H9 (cell line): ENCODE measurements around the gene KRT77. TPM values are rescaled to one million over a fixed set of nuclear protein-coding genes. Genes with fewer than 3 reads are reported as not detected.
"Not testable (repeated sequence)": the region's sequence is repeated elsewhere in the genome, so short reads cannot be mapped to it uniquely, and the experiment has no call there.

Experiments
- DNase-seq: peaks from one replicate; pipeline ENCODE4 v3.0.0-alpha.2; 2017
- H2AFZ ChIP-seq: one replicate; pipeline ENCODE4 v1.6.1; 2013; ENCODE audit warnings: mild to moderate bottlenecking, low read length, control low read depth, moderate library complexity
- H2AK5ac ChIP-seq: 2 replicates; pipeline ENCODE4 v1.6.1; 2013; ENCODE audit warnings: low read length, control low read depth, mixed read lengths; ENCODE audit not compliant: insufficient read length
- H2BK120ac ChIP-seq: one replicate; pipeline ENCODE4 v1.6.1; 2013; ENCODE audit warnings: low read depth, mild to moderate bottlenecking, low read length, control low read depth, inconsistent platforms; ENCODE audit not compliant: poor library complexity, severe bottlenecking
- H2BK12ac ChIP-seq: 2 replicates; pipeline ENCODE4 v1.6.1; 2013; ENCODE audit warnings: low read length, control low read depth, mixed read lengths, low read depth; ENCODE audit not compliant: insufficient read length
- H2BK15ac ChIP-seq: 2 replicates; pipeline ENCODE4 v1.6.1; 2013; ENCODE audit warnings: low read depth, low read length, control low read depth
- H2BK20ac ChIP-seq: one replicate; pipeline ENCODE4 v1.6.1; 2013; ENCODE audit warnings: low read depth, mild to moderate bottlenecking, low read length, control low read depth, inconsistent platforms; ENCODE audit not compliant: poor library complexity, severe bottlenecking
- H2BK5ac ChIP-seq: 2 replicates; pipeline ENCODE4 v1.6.1; 2013; ENCODE audit warnings: low read length, control low read depth, mixed read lengths; ENCODE audit not compliant: insufficient read length
- H3K14ac ChIP-seq: 2 replicates; pipeline ENCODE4 v1.6.1; 2013; ENCODE audit warnings: low read length, control low read depth; ENCODE audit not compliant: insufficient read depth
- H3K18ac ChIP-seq: 2 replicates; pipeline ENCODE4 v1.6.1; 2013; ENCODE audit warnings: low read depth, mild to moderate bottlenecking, mixed read lengths, low read length, control low read depth; ENCODE audit not compliant: insufficient read length
- H3K23ac ChIP-seq: 2 replicates; pipeline ENCODE4 v1.6.1; 2013; ENCODE audit warnings: low read length, control low read depth, mixed read lengths, low read depth; ENCODE audit not compliant: insufficient read length
- H3K23me2 ChIP-seq: 2 replicates; pipeline ENCODE4 v1.6.1; 2013; ENCODE audit warnings: low read depth, mild to moderate bottlenecking, mixed read lengths, low read length, control low read depth; ENCODE audit not compliant: insufficient read length, poor library complexity, severe bottlenecking
- H3K27ac ChIP-seq: 2 replicates; pipeline ENCODE4 v1.5.1; 2013; ENCODE audit warnings: low read length, control low read depth, mixed read lengths, low read depth; ENCODE audit not compliant: insufficient read length
- H3K27me3 ChIP-seq: 2 replicates; pipeline ENCODE4 v1.6.1; 2013; ENCODE audit warnings: low read length, control low read depth, inconsistent platforms; ENCODE audit not compliant: insufficient read depth
- H3K4ac ChIP-seq: 2 replicates; pipeline ENCODE4 v1.6.1; 2013; ENCODE audit warnings: low read depth, mild to moderate bottlenecking, control low read depth, inconsistent platforms, low read length, moderate library complexity
- H3K4me1 ChIP-seq: 2 replicates; pipeline ENCODE4 v1.6.1; 2013; ENCODE audit warnings: low read length, control low read depth, inconsistent platforms; ENCODE audit not compliant: insufficient read depth
- H3K4me2 ChIP-seq: 2 replicates; pipeline ENCODE4 v1.6.1; 2013; ENCODE audit warnings: low read length, control low read depth, mixed read lengths; ENCODE audit not compliant: insufficient read length, insufficient read depth
- H3K56ac ChIP-seq: 2 replicates; pipeline ENCODE4 v1.6.1; 2013; ENCODE audit warnings: low read depth, mild to moderate bottlenecking, mixed read lengths, low read length, control low read depth; ENCODE audit not compliant: insufficient read length
- H3K79me1 ChIP-seq: 2 replicates; pipeline ENCODE4 v1.6.1; 2013; ENCODE audit warnings: low read depth, mild to moderate bottlenecking, moderate library complexity, low read length, control low read depth, inconsistent platforms; ENCODE audit not compliant: insufficient read depth, poor library complexity, severe bottlenecking
- H3K79me2 ChIP-seq: 2 replicates; pipeline ENCODE4 v1.6.1; 2013; ENCODE audit warnings: low read length, control low read depth, inconsistent platforms; ENCODE audit not compliant: insufficient read depth
- H3K9ac ChIP-seq: 2 replicates; pipeline ENCODE4 v1.6.1; 2013; ENCODE audit warnings: low read length, control low read depth, mixed read lengths; ENCODE audit not compliant: insufficient read length; ENCODE audit errors: extremely low read depth
- H3K9me3 ChIP-seq: one replicate; pipeline ENCODE4 v1.6.1; 2013; ENCODE audit warnings: low read depth, low read length, inconsistent platforms; ENCODE audit not compliant: control insufficient read depth
- H3T11ph ChIP-seq: one replicate; pipeline ENCODE4 v1.6.1; 2013; ENCODE audit warnings: mild to moderate bottlenecking, low read length, control low read depth, inconsistent platforms
- H4K20me1 ChIP-seq: one replicate; pipeline ENCODE4 v1.6.1; 2013; ENCODE audit not compliant: control insufficient read depth, insufficient read length, insufficient read depth
- H4K5ac ChIP-seq: 2 replicates; pipeline ENCODE4 v1.6.1; 2013; ENCODE audit warnings: low read depth, mild to moderate bottlenecking, mixed read lengths, low read length, control low read depth; ENCODE audit not compliant: insufficient read length
- H4K8ac ChIP-seq: replicated peaks from 2 replicates; pipeline ENCODE4 v1.6.1; 2013; ENCODE audit warnings: low read length, control low read depth, mixed read lengths, low read depth; ENCODE audit not compliant: insufficient read length
- H4K91ac ChIP-seq: 2 replicates; pipeline ENCODE4 v1.6.1; 2013; ENCODE audit warnings: low read depth, mild to moderate bottlenecking, moderate library complexity, mixed read lengths, low read length, control low read depth; ENCODE audit not compliant: insufficient read length
- H3K27ac Mint-ChIP-seq, 3 experiments: 2 replicates in 2 of 3; 3 replicates in 1 of 3; pipeline ENCODE4 v1.8.0; 2020 to 2021; ENCODE audit warnings: mixed read lengths in 3 of 3, mild to moderate bottlenecking in 1 of 3, moderate library complexity in 1 of 3
- H3K27me3 Mint-ChIP-seq: 2 replicates; pipeline ENCODE4 v1.8.0; 2021; ENCODE audit warnings: low read depth, mild to moderate bottlenecking, moderate library complexity, mixed read lengths
- H3K36me3 Mint-ChIP-seq, 3 experiments: 2 replicates in 2 of 3; 3 replicates in 1 of 3; pipeline ENCODE4 v1.8.0; 2020 to 2021; ENCODE audit warnings: low read depth in 3 of 3, mixed read lengths in 3 of 3; ENCODE audit not compliant: insufficient read depth in 1 of 3
- H3K4me1 Mint-ChIP-seq, 2 experiments: 2 replicates each; pipeline ENCODE4 v1.8.0; 2020; ENCODE audit warnings: mixed read lengths in 2 of 2
- H3K4me3 Mint-ChIP-seq, 2 experiments: 2 replicates in 1 of 2; 3 replicates in 1 of 2; pipeline ENCODE4 v1.8.0; 2020 to 2021; ENCODE audit warnings: mild to moderate bottlenecking in 2 of 2, mixed read lengths in 2 of 2, moderate library complexity in 1 of 2
- H3K9me3 Mint-ChIP-seq, 2 experiments: 2 replicates in 1 of 2; 3 replicates in 1 of 2; pipeline ENCODE4 v1.8.0; 2020; ENCODE audit warnings: mild to moderate bottlenecking in 2 of 2, mixed read lengths in 2 of 2, moderate library complexity in 1 of 2
- WGBS: extraction: QIAGEN DNeasy Blood & Tissue Kit; methylation state at CpG from one replicate; pipeline ENCODE4 v1.1.7; 2013; ENCODE audit warnings: missing lambda C conversion rate, low lambda C conversion rate, mixed read lengths; ENCODE audit not compliant: insufficient read length; ENCODE audit errors: extremely low coverage; 5-methylcytosine and 5-hydroxymethylcytosine counted together
- total RNA-seq: library from RNA; stranded (reverse); gene quantifications from 2 replicates; pipeline ENCODE4 v1.2.1, GENCODE V29; 2021
- TF ChIP-seq, protein P1 (sequence below): fragments of 200-600 bp; sonication (generic); conservative IDR thresholded peaks from 3 replicates; pipeline ENCODE4 v1.8.0; 2021; ENCODE audit warnings: antibody characterized with exemption, mild to moderate bottlenecking

The KRT77 gene
- total RNA-seq, 1 experiment from 2014 or later: not detected

DNA sequence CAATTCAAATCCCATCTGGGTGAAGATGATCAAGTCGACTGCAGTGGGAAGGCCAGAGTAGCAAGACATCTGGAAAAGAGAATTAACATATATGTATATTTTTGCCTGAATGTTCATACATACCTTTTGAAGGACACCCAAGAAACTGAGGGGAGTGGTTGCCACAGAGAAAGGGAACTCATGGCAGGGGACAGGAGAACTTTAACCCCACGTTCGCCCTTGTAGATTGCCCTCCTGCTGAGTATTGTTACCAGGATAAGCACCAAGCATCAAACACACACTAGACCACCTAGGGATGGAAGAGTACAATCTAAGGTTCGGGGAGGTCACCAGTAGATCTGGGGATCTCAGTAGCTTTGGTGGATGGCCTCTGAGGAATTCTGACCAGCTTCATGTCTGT lies 32.8 kb downstream of the KRT77 start:
- no peaks in the 10 kb centered on the region for H3K23me2 ChIP-seq
- H3K27ac ChIP-seq: no peak overlapping the region
- no peaks in the 10 kb centered on the region for H4K20me1 ChIP-seq
- no peak overlapping the region for H3K23ac ChIP-seq
- no peak overlapping the region for H3K14ac ChIP-seq
- no CpG with 5 or more reads among the region's 4 CpGs for WGBS
- H3K4ac ChIP-seq: no peak overlapping the region
- no peak overlapping the region for H3K18ac ChIP-seq
- no peak overlapping the region for H2BK20ac ChIP-seq
- no peak for DNase-seq
- H4K5ac ChIP-seq: no peak overlapping the region
- H4K8ac ChIP-seq: no peak overlapping the region
- H3K4me1 ChIP-seq: no peaks in the 10 kb centered on the region
- no peak overlapping the region for H2AFZ ChIP-seq
- H3K27me3 Mint-ChIP-seq: peaks cover 18% of the 10 kb centered on the region
- H3K4me2 ChIP-seq: no peak overlapping the region
- H3T11ph ChIP-seq: no peak overlapping the region
- no peak overlapping the region for H2AK5ac ChIP-seq
- no peaks in the 10 kb centered on the region for H3K9me3 ChIP-seq
- no peaks in the 10 kb centered on the region; a peak in 1 of 4 replicates for H3K4me1 Mint-ChIP-seq
- H2BK120ac ChIP-seq: no peak overlapping the region
- H2BK5ac ChIP-seq: no peak overlapping the region
- no peaks in the 10 kb centered on the region for H3K36me3 Mint-ChIP-seq
- no peak overlapping the region for H2BK15ac ChIP-seq
- no peak overlapping the region for H4K91ac ChIP-seq
- no peaks in the 10 kb centered on the region for H3K9me3 Mint-ChIP-seq
- no peak overlapping the region for H3K9ac ChIP-seq
- no peak overlapping the region for H3K4me3 Mint-ChIP-seq
- H2BK12ac ChIP-seq: no peak overlapping the region
- no peaks in the 10 kb centered on the region for H3K79me2 ChIP-seq
- H3K27me3 ChIP-seq: no peaks in the 10 kb centered on the region
- H3K79me1 ChIP-seq: no peaks in the 10 kb centered on the region
- no peak overlapping the region for H3K27ac Mint-ChIP-seq
- no peak overlapping the region for H3K56ac ChIP-seq
- TF ChIP-seq, protein P1, sequence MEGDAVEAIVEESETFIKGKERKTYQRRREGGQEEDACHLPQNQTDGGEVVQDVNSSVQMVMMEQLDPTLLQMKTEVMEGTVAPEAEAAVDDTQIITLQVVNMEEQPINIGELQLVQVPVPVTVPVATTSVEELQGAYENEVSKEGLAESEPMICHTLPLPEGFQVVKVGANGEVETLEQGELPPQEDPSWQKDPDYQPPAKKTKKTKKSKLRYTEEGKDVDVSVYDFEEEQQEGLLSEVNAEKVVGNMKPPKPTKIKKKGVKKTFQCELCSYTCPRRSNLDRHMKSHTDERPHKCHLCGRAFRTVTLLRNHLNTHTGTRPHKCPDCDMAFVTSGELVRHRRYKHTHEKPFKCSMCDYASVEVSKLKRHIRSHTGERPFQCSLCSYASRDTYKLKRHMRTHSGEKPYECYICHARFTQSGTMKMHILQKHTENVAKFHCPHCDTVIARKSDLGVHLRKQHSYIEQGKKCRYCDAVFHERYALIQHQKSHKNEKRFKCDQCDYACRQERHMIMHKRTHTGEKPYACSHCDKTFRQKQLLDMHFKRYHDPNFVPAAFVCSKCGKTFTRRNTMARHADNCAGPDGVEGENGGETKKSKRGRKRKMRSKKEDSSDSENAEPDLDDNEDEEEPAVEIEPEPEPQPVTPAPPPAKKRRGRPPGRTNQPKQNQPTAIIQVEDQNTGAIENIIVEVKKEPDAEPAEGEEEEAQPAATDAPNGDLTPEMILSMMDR: no peak

DNA sequence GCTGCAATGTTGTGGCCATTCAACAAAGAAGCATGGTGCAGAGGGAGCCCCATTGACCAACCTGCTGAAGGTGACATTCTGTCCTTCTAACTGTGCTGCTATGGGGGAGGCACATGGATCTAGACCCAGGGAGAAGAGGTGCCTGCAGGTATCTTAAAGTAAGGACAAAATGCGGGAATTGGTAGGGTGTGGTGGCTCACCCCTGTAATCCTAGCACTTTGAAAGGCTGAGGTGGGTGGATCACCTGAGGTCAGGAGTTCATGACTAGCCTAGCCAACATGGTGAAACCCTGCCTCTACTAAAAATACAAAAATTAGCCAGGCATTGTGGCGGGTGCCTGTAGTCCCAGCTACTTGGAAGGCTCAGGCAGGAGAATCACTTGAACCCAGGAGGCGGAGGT lies 33.4 kb downstream of the KRT77 start:
- H3K23me2 ChIP-seq, H3K9ac ChIP-seq, H3K27ac Mint-ChIP-seq, H3K4me1 ChIP-seq, H3K14ac ChIP-seq, H3K4me3 Mint-ChIP-seq, H3T11ph ChIP-seq, H3K4ac ChIP-seq, H3K9me3 ChIP-seq, H2BK5ac ChIP-seq, H4K5ac ChIP-seq, H3K23ac ChIP-seq, H3K27me3 ChIP-seq, H2AK5ac ChIP-seq, H3K36me3 Mint-ChIP-seq, H3K9me3 Mint-ChIP-seq, H3K4me1 Mint-ChIP-seq, H3K79me1 ChIP-seq, H4K20me1 ChIP-seq, H3K4me2 ChIP-seq, H4K8ac ChIP-seq, H3K18ac ChIP-seq, H2BK15ac ChIP-seq, H2BK20ac ChIP-seq, H2AFZ ChIP-seq, H2BK120ac ChIP-seq, H3K56ac ChIP-seq, DNase-seq, H4K91ac ChIP-seq, H3K27ac ChIP-seq, H3K79me2 ChIP-seq, H2BK12ac ChIP-seq: not testable (repeated sequence)
- WGBS: no CpG with 5 or more reads among the region's 3 CpGs
- peaks cover 21% of the 10 kb centered on the region for H3K27me3 Mint-ChIP-seq
